PFSK-1 (cell line): ENCODE data around the gene AHDC1. TPM values are rescaled to one million over a fixed set of nuclear protein-coding genes. Genes with fewer than 3 reads are reported as not detected.

Experiments used
- FOXP2 ChIP-seq: optimal IDR thresholded peaks from 2 replicates; pipeline ENCODE3; 2011; ENCODE audit warnings: borderline replicate concordance, control low read depth, inconsistent platforms; ENCODE audit not compliant: insufficient read depth; ENCODE audit errors: extremely low read length, extremely low read depth
- POLR2AphosphoS5 ChIP-seq: IDR thresholded peaks from 2 replicates; pipeline ENCODE4 v1.6.1; 2012; ENCODE audit warnings: low read depth, mild to moderate bottlenecking, control low read depth, low read length, moderate library complexity
- REST ChIP-seq, 2 experiments: IDR thresholded peaks; 2 replicates each; pipeline versions ENCODE4 v1.6.1 to v1.8.0; 2011 to 2012; ENCODE audit warnings: low read depth in 2 of 2, low read length in 2 of 2, control low read depth in 1 of 2, inconsistent platforms in 1 of 2, mild to moderate bottlenecking in 1 of 2, moderate library complexity in 1 of 2; ENCODE audit not compliant: insufficient read depth in 1 of 2
- SIN3A ChIP-seq: IDR thresholded peaks from 2 replicates; pipeline ENCODE4 v1.6.1; 2012; ENCODE audit warnings: mild to moderate bottlenecking, low read length, moderate library complexity, borderline replicate concordance; ENCODE audit not compliant: insufficient read depth
- TAF1 ChIP-seq: IDR thresholded peaks from 2 replicates; pipeline ENCODE4 v1.6.1; 2012; ENCODE audit warnings: low read length, control low read depth, borderline replicate concordance; ENCODE audit not compliant: insufficient read depth
- polyA plus RNA-seq: library from polyadenylated mRNA; unstranded; fragments of >200 nt; gene quantifications from one replicate; pipeline ENCODE4 v1.2.1, GENCODE V29; 2012; ENCODE audit warnings: low read depth, missing spikeins; ENCODE audit not compliant: insufficient read length

The AHDC1 gene
- 19.9 TPM for polyA plus RNA-seq

GRCh38 chr1:27603681-27604578 is at the start of gene AHDC1:
TSS of gene AHDC1 (minus strand) at chr1:27604144. CDS start at chr1:27552115, 52,029 bp downstream.
- peak; percentile 49 for TF ChIP-seq FOXP2
- TF ChIP-seq TAF1 = peak; percentile 66; the same call in 1 of the 2 replicates
- TF ChIP-seq POLR2AphosphoS5 = peak; percentile 80
- TF ChIP-seq REST (IDR thresholded peaks at IDR 0.05; ENCODE audit: insufficient read depth in 1 of 2, low read depth in 2 of 2, low read length in 2 of 2) = no peak

GRCh38 chr1:27652111-27652864 is 48.3 kb upstream of the AHDC1 start:
- TF ChIP-seq POLR2AphosphoS5 (no peak), TAF1 (no peak), REST (IDR thresholded peaks at IDR 0.05; ENCODE audit: insufficient read depth in 1 of 2, low read depth in 2 of 2, low read length in 2 of 2) (no peak), SIN3A (no peak), FOXP2 (no peak)

- TF ChIP-seq POLR2AphosphoS5 (no peak), REST (IDR thresholded peaks at IDR 0.05; ENCODE audit: insufficient read depth in 1 of 2, low read depth in 2 of 2, low read length in 2 of 2) (no peak)
Observed at GRCh38 chr1:27650539-27651175, 46.7 kb upstream of the AHDC1 start.

GRCh38 chr1:27650171-27650538 is 46.2 kb upstream of the AHDC1 start:
- no peak for TF ChIP-seq SIN3A
- TF ChIP-seq FOXP2 = no peak
- no peak for TF ChIP-seq POLR2AphosphoS5
- TF ChIP-seq REST (IDR thresholded peaks at IDR 0.05; ENCODE audit: insufficient read depth in 1 of 2, low read depth in 2 of 2, low read length in 2 of 2) = no peak
- TF ChIP-seq TAF1 = no peak
